ENCODE measurements around the gene CFAP92.
"Not testable (repeated sequence)": the region's sequence is repeated elsewhere in the genome, so short reads cannot be mapped to it uniquely, and the experiment has no call there.

CFAP92 gene

GRCh38 chr3:128906031-128906803, 87.7 kb downstream of the CFAP92 start:
- Histone ChIP-seq H3K9ac (ENCODE audit: insufficient read length) (no peak overlapping the region), H3K4me3 (no peak overlapping the region), H3K36me3 (ENCODE audit: insufficient read depth, low read length) (peaks cover 97% of the 10 kb centered on the region), H3K27ac (no peak overlapping the region), H3K9me3 (ENCODE audit: low read depth, low read length) (no peaks in the 10 kb centered on the region)
- no peak for DNase-seq (ENCODE audit: low read depth, low spot score)
- no peak for TF ChIP-seq POLR2AphosphoS5 (IDR thresholded peaks at IDR 0.05; ENCODE audit: borderline replicate concordance, low read depth, low read length)
- no peak for TF ChIP-seq FOXP2 (optimal IDR thresholded peaks at IDR 0.05; ENCODE audit: control extremely low read depth, extremely low read length, insufficient read depth)
- TF ChIP-seq EZH2 (IDR thresholded peaks at IDR 0.05) = no peak

GRCh38 chr3:128903501-128903900, 90.4 kb downstream of the CFAP92 start:
- no peak for DNase-seq (ENCODE audit: low read depth, low spot score)
- TF ChIP-seq FOXP2 (optimal IDR thresholded peaks at IDR 0.05; ENCODE audit: control extremely low read depth, extremely low read length, insufficient read depth) (no peak), EZH2 (IDR thresholded peaks at IDR 0.05) (no peak)
- H3K36me3 ChIP-seq (ENCODE audit: insufficient read depth, low read length) = peaks cover 97% of the 10 kb centered on the region

DNA sequence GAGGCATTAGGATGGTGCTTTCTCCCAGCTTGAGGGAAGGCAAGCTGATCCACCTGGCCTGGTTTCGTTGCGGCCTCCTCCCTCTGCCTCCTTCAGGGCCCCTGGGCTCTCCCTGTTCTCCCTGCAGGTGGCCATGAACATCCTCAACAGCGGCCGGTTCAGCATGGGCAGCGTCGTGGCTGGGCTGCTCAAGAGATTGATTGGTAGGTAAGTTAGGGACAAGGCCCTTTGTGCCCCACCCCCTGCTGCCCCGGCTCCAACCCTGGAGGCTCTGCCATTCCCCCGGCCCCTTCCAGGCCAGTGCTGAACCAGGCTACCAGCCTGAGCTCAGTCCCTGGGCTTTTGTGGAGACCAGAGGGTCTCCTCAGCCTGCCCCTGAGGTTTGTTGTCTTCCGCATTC, 91.5 kb downstream of the CFAP92 start:
- Histone ChIP-seq H3K9me3 (ENCODE audit: low read depth, low read length) (no peaks in the 10 kb centered on the region), H3K36me3 (ENCODE audit: insufficient read depth, low read length) (peaks cover 97% of the 10 kb centered on the region)
- TF ChIP-seq FOXP2 (optimal IDR thresholded peaks at IDR 0.05; ENCODE audit: control extremely low read depth, extremely low read length, insufficient read depth) (no peak), POLR2AphosphoS5 (IDR thresholded peaks at IDR 0.05; ENCODE audit: borderline replicate concordance, low read depth, low read length) (no peak), EZH2 (IDR thresholded peaks at IDR 0.05) (no peak)

More at GRCh38 chr3:128903501-128903900, 90.4 kb downstream of the CFAP92 start:
- H3K9ac ChIP-seq (ENCODE audit: insufficient read length) = no peak overlapping the region
- no peak overlapping the region for H3K4me3 ChIP-seq
- H3K27ac ChIP-seq = no peak overlapping the region
- H3K9me3 ChIP-seq (ENCODE audit: low read depth, low read length) = no peaks in the 10 kb centered on the region

DNA sequence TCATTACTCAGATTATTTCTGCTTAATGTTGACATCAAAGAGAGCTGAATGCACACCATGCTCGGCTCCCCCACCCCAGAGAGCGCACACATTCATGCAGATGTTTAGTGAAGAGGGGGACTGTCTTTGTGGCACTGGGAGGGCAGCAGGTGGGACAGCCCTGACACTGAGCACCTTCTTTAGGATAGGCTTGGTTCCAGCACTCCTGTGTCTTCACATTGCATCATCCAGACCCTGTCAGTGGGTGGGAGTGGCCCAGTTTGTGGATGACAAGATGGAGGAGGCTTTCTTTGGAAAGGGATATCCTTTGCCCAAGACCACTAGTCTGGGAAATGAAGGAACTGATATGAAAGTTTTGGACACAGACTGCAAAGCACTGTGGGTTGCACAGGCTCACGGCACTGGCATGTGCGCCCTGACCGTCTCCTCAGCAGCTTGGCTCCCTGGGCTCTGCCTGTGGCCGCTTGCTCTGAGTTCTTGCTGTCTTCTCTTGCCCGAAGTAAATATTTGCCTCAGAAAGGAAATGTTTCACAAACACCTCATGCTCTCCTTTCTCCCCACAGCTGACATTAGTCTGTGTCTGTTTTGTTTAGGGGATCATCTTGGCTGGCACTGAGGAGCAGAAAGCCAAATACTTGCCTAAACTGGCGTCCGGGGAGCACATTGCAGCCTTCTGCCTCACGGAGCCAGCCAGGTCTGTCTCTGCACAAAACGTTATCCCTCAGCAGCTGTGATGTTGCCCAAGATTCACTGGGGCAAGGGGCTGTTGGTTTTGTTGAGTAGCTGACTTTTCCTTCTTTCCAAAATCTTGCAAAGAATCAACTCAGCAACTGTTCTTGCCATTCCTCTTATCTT, 97.8 kb downstream of the CFAP92 start:
- peak overlapping the region; percentile 14 for H3K9ac ChIP-seq (ENCODE audit: insufficient read length)
- H3K27ac ChIP-seq = peak overlapping the region; percentile 85
- H3K36me3 ChIP-seq (ENCODE audit: insufficient read depth, low read length) = peaks cover 81% of the 10 kb centered on the region
- no peak overlapping the region for H3K4me3 ChIP-seq
- DNase-seq (ENCODE audit: low read depth, low spot score) = no peak
- TF ChIP-seq POLR2AphosphoS5 (IDR thresholded peaks at IDR 0.05; ENCODE audit: borderline replicate concordance, low read depth, low read length) = no peak
- no peak for TF ChIP-seq FOXP2 (optimal IDR thresholded peaks at IDR 0.05; ENCODE audit: control extremely low read depth, extremely low read length, insufficient read depth)
- TF ChIP-seq EZH2 (IDR thresholded peaks at IDR 0.05) = no peak
- H3K9me3 ChIP-seq (ENCODE audit: low read depth, low read length) = no peaks in the 10 kb centered on the region

More for the DNA sequence above, 91.5 kb downstream of the CFAP92 start:
- no peak overlapping the region for H3K4me3 ChIP-seq
- DNase-seq (ENCODE audit: low read depth, low spot score) = no peak
- H3K27ac ChIP-seq = no peak overlapping the region
- no peak overlapping the region for H3K9ac ChIP-seq (ENCODE audit: insufficient read length)

DNA sequence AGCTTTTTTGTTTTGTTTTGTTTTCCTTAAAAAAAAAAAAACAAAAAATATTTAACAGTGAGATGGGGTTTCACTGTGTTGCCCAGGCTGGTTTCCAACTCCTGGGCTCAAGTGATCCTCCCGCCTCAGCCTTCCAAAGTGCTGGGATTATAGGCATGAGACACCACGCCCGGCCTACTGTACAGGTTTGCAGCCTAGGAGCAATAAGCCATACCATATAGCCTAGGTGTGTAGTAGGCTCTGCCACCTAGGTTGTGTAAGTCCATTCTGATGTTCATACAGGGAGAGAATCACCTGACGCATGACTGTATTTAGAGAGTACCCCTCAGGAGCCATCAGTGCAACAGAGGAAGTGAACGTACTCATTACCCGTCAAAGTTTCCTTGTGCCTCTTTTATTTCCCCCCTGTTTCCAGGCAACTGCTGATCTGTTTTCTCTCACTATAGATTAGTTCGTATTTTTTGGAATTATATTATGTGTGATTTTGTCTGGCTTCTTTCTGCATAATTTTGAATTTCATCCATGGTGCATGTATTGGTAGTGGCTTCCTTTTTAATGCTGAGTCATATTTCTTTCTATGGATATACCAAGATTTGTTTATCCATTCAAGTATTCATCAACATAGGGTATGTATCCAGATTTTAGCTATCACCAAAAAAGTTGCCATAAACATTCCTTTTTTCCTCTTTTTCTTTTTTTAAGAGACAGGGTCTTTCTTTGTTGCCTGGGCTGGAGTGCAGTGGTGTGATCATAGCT, 104.6 kb downstream of the CFAP92 start:
- H3K36me3 ChIP-seq (ENCODE audit: insufficient read depth, low read length) = peaks cover 53% of the 10 kb centered on the region
- no peak overlapping the region for H3K9ac ChIP-seq (ENCODE audit: insufficient read length)
- peak overlapping the region; percentile 39; the same call in 1 of the 2 replicates for H3K27ac ChIP-seq
- no peak for DNase-seq (ENCODE audit: low read depth, low spot score)
- no peak for TF ChIP-seq POLR2AphosphoS5 (IDR thresholded peaks at IDR 0.05; ENCODE audit: borderline replicate concordance, low read depth, low read length)
- no peak for TF ChIP-seq EZH2 (IDR thresholded peaks at IDR 0.05)
- TF ChIP-seq FOXP2 (optimal IDR thresholded peaks at IDR 0.05; ENCODE audit: control extremely low read depth, extremely low read length, insufficient read depth) = no peak
- H3K4me3 ChIP-seq = no peak overlapping the region
- no peaks in the 10 kb centered on the region for H3K9me3 ChIP-seq (ENCODE audit: low read depth, low read length)

GRCh38 chr3:128884992-128885391, 108.9 kb downstream of the CFAP92 start:
- H3K9me3 ChIP-seq (ENCODE audit: low read depth, low read length) = no peaks in the 10 kb centered on the region
- H3K27ac ChIP-seq = no peak overlapping the region
- DNase-seq (ENCODE audit: low read depth, low spot score) = no peak
- TF ChIP-seq FOXP2 (optimal IDR thresholded peaks at IDR 0.05; ENCODE audit: control extremely low read depth, extremely low read length, insufficient read depth) = no peak
- TF ChIP-seq EZH2 (IDR thresholded peaks at IDR 0.05) = no peak
- no peak for TF ChIP-seq POLR2AphosphoS5 (IDR thresholded peaks at IDR 0.05; ENCODE audit: borderline replicate concordance, low read depth, low read length)
- peaks cover 64% of the 10 kb centered on the region for H3K36me3 ChIP-seq (ENCODE audit: insufficient read depth, low read length)
- no peak overlapping the region for H3K4me3 ChIP-seq
- H3K9ac ChIP-seq (ENCODE audit: insufficient read length) = no peak overlapping the region

DNA sequence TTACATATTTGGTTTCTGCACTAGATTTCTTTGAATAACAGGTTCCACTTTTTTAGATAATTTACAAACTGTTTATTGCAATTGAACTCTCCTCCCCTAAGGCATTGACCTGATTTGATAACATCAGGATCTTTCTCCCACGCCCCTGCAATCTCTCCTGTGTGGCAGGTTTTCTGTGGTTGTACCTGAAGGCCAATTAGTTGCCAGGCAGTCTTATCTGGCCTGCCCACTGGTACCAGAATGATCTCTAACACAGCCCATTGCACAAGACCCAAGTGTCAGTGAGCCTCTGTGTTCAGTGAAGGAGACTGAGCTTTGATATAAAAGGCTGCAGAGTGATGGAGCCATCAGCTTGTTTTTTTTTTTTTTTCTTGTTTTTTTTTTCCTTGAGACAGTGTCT, 111.2 kb downstream of the CFAP92 start:
- Histone ChIP-seq H3K27ac (no peak overlapping the region), H3K36me3 (ENCODE audit: insufficient read depth, low read length) (peaks cover 51% of the 10 kb centered on the region), H3K4me3 (no peak overlapping the region), H3K9me3 (ENCODE audit: low read depth, low read length) (no peaks in the 10 kb centered on the region), H3K9ac (ENCODE audit: insufficient read length) (no peak overlapping the region)
- TF ChIP-seq FOXP2 (optimal IDR thresholded peaks at IDR 0.05; ENCODE audit: control extremely low read depth, extremely low read length, insufficient read depth) (no peak), POLR2AphosphoS5 (IDR thresholded peaks at IDR 0.05; ENCODE audit: borderline replicate concordance, low read depth, low read length) (no peak), EZH2 (IDR thresholded peaks at IDR 0.05) (no peak)
- no peak for DNase-seq (ENCODE audit: low read depth, low spot score)

- Histone ChIP-seq H3K9me3 (ENCODE audit: low read depth, low read length) (no peaks in the 10 kb centered on the region), H3K36me3 (ENCODE audit: insufficient read depth, low read length) (peaks cover 47% of the 10 kb centered on the region), H3K9ac (ENCODE audit: insufficient read length) (peak overlapping the region; percentile 6), H3K27ac (no peak overlapping the region), H3K4me3 (no peak overlapping the region)
- no peak for DNase-seq (ENCODE audit: low read depth, low spot score)
- TF ChIP-seq POLR2AphosphoS5 (IDR thresholded peaks at IDR 0.05; ENCODE audit: borderline replicate concordance, low read depth, low read length) (no peak), FOXP2 (optimal IDR thresholded peaks at IDR 0.05; ENCODE audit: control extremely low read depth, extremely low read length, insufficient read depth) (no peak), EZH2 (IDR thresholded peaks at IDR 0.05) (no peak)
Observed at GRCh38 chr3:128881576-128881975, 112.3 kb downstream of the CFAP92 start.

DNA sequence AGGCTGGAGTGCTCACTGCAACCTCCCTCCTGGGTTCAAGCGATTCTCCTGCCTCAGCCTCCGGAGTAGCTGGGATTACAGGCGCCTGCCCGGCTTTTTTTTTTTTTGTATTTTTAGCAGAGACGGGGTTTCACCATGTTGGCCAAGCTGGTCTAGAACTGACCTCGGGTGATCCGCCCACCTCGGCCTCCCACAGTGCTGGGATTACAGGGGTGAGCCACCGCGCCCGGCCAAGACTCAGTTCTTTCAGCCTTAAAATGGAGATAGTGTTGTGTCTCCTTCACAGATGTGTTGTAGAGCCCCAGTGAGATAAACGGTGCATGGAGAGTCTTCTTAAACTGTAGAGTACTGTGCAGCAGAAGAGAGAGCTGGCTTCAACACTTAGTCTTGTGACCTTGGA, 113.4 kb downstream of the CFAP92 start:
- H3K27ac ChIP-seq; DNase-seq (ENCODE audit: low read depth, low spot score); H3K9me3 ChIP-seq (ENCODE audit: low read depth, low read length): not testable (repeated sequence)
- Histone ChIP-seq H3K9ac (ENCODE audit: insufficient read length) (peak overlapping the region; percentile 96), H3K36me3 (ENCODE audit: insufficient read depth, low read length) (peaks cover 44% of the 10 kb centered on the region), H3K4me3 (peak overlapping the region; percentile 89)

Measured in SK-N-MC (cell line).